ENCODE results near the gene A1CF. TPM values are rescaled to one million over a fixed set of nuclear protein-coding genes. Genes with fewer than 3 reads are reported as not detected.

Gene A1CF
- polyA plus RNA-seq, 3 donors, result 5.8 to 8.2 (median 6.4) TPM

DNA sequence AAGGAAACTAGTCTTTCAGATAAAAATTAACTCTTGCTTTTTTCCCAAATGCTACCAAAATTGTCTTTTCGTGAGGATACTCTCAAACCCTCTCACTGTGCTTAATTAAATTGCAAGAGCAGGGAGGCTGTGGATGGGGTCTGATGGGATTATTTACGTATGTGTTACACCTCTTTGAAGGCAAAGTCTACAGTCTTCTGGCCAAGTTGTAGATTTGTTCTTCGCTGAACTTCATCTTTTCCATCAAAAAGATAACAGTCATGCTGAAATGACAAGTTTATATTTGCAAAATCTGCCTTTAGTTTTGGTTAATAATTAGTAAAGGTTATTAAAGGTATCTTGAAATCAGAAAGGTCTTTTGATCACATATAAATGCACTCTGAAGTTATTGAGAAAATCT is 22.7 kb downstream of the A1CF start:
- DNase-seq (ENCODE audit: low read depth in 3 of 3, low spot score in 2 of 3), result no peak

DNA sequence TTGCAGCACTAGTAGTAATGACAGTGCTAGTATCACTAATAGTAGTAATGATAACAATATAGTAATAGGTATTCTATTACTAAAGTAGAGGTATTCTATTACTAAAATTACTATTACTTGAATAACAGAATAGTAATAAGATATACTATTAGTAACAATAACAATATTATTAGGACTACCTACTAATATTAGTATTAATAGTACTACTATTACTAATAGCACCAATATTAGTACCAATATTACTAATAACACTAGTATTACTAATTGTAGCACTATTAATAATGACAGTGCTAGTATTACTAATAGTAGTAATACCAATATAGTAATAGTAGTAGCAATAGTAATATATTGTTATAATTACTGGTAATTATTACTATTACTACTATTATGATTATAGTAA is 24.1 kb downstream of the A1CF start:
- DNase-seq (ENCODE audit: low read depth in 3 of 3, low spot score in 2 of 3), result no peak

DNA sequence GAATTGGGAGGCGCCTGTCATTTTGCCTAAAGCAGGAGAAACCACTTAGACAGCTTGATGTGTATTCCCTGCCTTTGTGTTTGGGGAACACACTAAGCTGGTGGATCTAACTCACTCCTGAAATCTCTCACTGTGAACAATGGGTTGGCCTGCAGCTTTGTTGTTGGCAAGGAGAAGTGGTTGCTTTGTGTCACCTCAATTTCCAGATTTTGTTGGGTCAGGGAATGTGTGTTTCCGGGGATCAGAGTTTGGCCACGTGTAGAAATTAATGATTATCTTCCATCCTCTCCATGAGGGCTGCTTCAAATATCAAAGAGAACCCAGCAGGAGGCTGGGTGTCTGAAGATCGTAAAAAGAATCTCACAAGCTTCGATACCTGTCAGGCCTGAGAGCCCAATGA is 27.8 kb downstream of the A1CF start:
- no peak for DNase-seq (ENCODE audit: low read depth in 3 of 3, low spot score in 2 of 3)

DNA sequence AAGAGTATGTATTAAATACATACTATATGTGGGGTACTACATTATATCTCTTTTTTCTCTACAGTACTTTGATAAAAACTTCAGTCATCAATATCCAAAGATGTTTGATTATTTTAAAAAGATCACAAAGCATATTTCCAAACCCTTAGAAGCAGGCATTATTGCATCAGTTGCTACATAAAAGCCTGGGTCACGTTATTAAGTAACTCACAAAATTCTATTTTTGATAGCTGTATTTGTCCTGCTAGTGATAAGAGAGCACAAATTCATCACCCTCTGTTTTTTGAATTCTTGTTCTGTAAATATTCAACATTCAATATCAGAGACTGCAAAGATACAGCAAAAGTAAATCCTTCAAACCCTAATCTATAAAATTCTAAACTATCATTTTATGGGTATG is 30.0 kb downstream of the A1CF start:
- no peak for DNase-seq (ENCODE audit: low read depth in 3 of 3, low spot score in 2 of 3)

DNA sequence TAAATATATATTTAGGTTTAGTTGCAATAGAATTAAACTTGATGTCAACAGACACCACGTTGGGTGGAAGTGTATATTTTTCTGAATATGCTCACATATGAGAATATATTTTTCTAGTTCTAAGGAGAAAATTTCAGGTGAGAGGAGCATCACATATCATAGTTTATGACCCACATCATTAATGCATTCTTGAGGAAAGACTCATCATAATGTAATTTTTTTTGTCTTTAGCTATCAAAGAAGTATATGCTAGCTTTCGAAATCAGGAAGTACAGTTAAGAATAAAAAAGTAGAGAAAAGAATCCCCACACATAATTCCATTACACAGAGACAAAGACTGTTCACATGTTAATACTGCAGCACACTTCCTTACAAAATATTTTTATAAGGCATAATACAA is 30.4 kb downstream of the A1CF start:
- no peak for DNase-seq (ENCODE audit: low read depth in 3 of 3, low spot score in 2 of 3)

DNA sequence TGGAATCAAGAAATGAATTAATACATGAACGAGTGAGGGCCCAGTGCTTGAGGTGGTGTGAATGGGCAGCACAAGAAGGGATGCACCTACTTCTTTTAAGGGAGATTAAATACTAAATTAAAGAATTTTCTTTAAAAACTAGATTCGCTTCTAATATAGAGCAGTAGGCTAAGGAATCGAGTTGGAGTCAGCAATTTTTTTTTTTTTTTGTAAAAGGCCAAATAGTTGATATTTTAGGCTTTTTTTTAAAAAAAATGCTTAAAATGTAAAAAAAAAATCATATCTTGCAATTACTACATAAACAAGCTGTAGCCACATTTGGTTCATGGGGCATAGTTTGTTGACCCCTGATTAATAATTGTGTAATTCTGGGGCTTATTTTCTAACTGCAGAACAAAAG is 31.9 kb downstream of the A1CF start:
- no peak for DNase-seq (ENCODE audit: low read depth in 3 of 3, low spot score in 2 of 3)

DNA sequence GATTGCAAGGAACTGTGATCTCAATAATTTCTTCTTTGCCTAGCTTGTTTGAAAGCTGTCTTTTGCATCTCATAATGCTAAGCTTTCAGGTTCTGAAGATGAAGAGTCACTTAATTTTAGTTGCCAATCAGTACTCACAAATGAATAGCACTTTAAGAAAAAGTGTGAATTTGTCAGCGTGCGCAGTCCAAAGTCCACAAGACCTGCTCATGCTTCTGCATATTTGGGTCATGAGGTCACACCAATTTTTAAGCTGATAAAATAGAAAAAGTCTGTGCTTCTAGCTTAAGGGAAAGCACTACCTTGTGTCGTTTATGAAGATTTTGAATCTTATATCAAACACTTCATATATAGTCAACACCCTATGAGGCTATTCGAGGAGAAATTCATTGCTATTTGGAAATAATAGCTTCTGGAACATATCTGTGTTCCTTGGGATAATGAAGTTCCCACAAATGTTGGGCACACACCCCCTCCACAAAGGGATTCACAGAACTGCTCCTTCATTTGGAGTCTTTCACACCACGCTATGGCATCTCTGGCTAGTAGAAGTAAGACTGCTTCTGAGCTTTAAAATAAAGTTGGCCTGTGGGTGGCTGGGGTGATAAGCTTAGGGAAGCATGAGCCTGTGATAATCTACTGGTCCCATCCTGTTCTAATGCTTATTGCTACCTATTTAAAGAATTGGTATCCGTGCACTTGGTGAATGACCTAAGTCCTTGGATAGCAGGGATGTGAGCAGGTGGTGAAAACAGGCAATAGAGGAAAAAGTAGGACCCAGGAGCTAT is 33.3 kb downstream of the A1CF start:
- DNase-seq (ENCODE audit: low read depth in 3 of 3, low spot score in 2 of 3), result no peak

DNA sequence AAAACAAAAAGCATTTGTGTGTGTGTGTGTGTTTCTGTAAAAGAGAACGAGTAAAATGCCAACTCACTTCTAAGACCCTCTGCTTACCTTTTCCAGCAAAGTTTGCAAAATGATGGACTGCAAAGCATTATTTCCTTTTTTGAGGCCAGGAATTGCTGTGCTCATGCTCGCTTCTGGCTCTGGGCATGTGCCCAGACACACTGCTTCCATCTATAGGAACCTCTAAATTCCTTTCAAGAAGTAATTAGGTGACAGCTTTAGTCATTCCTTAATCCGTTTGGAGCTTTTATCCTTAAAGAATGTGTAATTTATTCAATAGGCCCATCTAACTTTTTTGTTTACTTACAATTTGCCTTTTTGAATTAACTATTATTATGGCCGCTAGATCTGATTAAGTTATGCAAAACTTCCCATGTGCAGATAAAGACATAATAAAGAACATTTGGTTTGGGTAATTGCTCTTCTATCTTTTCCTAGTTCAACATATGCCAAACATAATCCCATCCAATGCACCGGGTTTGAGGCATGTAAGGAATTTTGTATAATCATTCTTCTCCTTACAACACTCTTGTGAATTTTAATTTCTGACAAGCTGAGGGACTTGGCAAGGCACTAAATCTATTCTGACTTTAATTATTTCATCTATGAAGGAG is 34.7 kb downstream of the A1CF start:
- no peak for DNase-seq (ENCODE audit: low read depth in 3 of 3, low spot score in 2 of 3)

DNA sequence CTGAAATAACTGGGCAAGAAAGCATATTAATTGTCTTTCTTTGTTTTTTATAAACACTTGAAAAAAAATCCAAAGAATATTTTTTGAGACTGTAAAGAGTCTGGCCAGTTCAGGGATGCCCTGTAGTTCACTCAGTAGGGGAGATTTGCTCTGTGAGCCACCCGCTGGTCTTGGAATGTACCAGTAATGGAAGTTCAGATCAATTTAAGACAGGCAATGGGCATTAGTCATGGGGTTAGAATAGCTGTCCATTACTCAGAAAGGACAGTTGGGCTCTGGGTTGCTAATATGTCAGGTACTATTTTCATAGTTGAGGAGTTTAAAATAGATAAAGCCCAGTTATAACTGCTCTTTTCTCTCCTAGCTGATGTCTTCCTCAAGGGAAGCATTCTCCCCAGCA is 38.7 kb downstream of the A1CF start:
- no peak for DNase-seq (ENCODE audit: low read depth in 3 of 3, low spot score in 2 of 3)

DNA sequence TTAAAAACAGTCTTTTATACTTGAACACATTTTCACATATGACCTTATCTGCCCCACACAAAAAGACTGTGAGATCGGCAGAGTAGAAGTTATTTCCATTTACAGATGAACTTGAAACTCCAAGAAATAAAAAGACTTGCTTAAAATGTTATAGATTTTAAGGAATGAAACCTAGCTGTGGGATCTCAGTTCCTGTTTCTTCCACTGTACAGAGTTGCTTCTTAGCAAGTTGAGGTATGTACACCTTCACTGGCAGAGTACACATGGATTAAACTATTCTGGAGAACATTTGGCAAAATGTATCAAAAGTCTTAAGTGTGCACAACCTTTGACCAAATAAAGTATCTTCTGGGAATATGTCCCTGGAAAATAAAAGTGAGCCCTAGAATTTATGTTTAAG is 48.3 kb downstream of the A1CF start:
- DNase-seq (ENCODE audit: low read depth in 3 of 3, low spot score in 2 of 3), result no peak

DNA sequence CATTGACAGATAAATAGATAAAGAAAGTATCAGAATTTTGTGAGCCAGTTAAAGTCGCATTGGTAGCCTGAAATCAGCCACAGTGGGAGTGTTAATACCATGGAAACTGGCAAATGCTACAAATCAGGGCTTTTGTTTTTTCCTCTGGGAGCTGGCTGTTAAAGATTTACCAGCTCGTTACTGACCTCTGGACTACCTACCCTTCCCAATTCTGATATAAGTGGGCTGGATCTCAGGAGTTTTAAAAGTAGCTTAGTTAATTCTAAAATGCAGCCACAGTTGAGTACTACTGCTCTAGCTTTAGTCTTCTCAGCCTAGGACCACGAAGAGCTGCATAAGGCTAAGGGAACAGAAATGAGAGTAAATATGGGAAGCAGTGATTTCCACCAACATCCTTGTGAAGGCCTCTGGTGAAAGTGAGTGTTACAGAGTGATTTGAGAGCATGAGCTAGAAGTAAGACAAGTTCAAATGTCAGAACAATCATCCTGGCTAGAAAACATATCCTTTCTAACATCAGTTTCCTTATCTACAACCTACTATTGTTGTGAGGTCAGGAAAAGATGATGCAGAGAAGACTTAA is 53.2 kb downstream of the A1CF start:
- peak in 1 of 3 donors; percentile 1 for DNase-seq (ENCODE audit: low read depth in 3 of 3, low spot score in 2 of 3)

DNA sequence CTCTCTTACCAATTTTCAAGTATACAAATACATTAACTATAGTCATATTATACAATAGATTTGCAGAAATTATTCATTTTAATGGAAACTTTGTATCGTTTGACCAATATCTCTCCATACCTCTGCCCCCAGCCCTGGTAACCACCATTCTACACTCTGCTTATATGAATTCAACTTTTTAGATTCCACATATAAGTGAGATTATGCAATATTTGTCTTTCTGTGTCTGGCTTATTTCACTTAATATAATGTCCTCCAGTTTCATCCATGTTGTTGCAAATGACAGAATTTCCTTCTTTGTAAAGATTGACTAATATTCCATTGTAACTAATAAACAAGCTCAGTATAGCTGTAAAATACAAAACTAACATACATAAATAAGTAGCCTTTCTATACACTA is 55.4 kb downstream of the A1CF start:
- no peak for DNase-seq (ENCODE audit: low read depth in 3 of 3, low spot score in 2 of 3)

DNA sequence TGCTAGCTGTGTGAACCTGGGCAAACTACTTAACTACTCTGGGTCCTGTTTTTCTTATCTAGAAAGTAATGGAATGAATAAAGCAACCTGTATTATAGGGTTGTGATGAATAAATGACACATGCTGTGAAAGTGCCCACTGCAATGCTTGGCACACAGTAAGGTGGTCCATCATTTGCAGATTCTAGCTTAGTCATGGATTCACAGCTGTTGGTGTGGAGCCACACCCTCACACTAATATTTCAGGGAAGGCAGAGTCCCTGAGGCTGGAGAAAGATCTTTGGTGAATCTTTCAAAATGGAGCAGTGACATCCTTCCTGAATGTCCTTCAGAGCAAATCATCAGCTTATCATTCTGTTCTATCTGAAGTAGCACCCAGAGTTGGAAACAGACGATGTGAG is 60.6 kb downstream of the A1CF start:
- DNase-seq (ENCODE audit: low read depth in 3 of 3, low spot score in 2 of 3), result no peak

DNA sequence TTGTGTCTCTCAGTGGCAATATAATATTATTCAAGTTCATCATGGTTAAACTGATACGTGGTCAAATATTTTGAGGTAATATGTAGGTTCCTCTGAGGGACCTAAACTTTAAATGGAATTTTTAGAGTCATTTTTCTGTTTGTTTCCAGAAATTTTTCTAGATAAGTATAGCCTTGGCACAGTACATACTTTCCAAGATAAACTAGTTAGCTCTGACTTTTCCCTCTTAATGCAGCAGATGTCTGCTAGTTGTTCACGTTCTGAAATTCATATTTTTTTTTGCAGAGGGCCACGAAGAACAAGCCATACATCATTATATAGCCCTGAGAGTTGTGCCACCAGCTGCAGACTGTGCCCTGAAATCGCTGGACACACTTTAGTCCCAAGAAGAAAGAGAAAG is 61.6 kb downstream of the A1CF start:
- no peak for DNase-seq (ENCODE audit: low read depth in 3 of 3, low spot score in 2 of 3)

DNA sequence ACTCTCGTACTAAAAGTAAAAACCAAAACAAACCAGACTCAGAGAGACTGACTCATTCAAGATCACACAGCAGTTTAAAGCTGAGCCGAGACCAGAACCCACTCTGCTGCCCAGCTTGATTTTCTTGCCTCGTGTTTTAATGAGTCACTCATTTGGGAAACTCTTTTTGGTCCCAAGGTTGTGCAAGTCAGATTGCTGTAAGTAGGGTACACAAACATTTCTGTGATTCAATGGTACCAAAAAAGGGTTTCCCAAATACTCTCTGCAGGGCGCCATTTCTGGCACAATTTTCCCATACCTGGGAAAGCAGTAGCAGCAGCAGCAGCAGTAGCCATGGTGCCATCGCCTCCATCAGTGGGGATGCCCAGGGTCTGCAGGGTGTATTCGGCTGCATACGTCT is 75.8 kb downstream of the A1CF start:
- DNase-seq (ENCODE audit: low read depth in 3 of 3, low spot score in 2 of 3), result no peak

DNA sequence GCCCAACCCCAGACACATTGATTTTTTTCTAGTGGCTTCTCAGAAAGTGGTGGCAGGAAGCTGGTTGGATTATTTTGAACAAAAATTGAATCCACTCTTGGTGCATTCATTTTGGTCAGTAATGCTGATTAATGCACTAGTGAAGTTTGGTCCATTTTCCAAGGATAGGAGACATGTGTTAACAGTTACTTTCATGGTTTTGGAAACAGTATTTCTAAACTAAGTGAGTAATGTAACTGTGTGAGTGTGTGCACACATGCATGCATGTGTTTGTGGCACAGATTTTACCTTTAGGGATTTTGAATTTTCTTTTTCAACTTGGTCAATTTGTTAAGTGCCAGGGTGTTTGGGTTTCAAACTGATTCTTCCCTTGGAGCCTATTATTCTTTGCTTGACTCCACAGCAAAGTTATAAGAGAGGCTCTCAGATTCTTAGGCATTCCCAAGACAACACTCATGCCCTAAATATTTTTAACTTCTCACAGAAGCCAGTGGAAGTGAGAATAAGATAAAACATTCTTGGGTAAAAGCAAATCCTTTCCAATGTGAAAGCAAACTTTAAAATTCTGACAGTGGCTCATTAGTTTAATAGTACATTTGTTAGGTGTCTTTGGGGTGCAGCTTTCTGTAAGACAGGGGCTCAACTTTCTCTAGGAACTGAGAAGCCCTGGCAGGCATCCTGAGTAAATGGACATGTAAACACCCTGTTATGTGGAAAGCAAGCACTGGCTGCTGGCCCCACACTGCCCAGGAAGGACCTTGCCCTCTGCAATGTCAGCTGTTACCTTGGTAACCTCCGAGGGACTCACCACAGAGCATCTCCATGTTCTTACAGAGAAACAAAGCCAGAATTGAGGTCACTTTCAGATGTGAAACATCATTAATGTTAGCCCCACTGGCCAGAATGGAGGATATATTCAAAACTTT is 77.3 kb downstream of the A1CF start:
- no peak for DNase-seq (ENCODE audit: low read depth in 3 of 3, low spot score in 2 of 3)

DNA sequence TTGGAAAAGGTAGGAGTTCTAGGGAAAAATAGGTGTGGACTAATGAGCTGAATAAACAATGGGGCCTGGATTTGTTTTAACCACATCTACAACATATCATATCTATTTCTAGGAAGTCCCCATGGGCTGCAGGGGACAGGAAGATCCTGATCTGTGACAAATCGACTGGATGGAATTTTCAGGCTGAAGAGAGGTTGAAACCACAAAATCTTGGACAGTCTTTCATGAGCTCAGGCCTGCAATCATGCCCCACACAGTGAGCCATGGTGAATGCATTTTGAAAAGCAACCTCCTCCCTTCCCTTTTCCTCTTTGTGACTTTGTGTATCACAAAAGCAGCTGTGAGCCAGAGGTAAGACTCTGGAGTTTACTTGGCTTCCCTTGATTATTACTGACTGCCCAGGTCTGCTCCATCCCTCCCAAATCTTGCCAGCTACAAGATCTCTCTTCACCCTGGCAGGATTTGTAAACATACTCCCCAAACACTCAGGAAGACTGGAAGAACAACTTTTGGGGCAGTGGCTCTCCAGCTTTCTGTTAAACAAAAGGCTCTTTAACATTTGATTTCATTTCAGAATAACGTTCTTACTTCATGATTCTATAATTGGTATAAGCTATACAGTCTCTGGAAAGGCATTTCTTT is 79.3 kb downstream of the A1CF start:
- DNase-seq (ENCODE audit: low read depth in 3 of 3, low spot score in 2 of 3), result no peak

DNA sequence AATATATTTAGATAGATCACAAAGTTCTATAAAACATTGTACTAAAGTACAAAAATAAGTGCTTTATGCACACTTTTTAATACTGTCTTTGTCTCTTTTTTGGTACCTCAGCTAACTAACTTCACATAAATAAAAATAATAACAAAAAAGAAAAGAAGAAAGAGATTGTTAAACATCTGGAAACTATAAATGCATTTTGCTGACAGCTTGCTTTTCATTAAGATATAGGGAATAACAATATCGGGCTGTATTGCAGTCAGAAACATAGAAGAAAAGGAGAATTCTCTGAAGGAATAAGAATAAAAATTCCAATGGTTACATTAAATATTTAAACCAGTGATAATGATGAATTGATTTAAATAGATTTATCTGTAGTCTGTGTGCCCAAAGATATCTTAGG is 85.8 kb downstream of the A1CF start:
- no peak for DNase-seq (ENCODE audit: low read depth in 3 of 3, low spot score in 2 of 3)

DNA sequence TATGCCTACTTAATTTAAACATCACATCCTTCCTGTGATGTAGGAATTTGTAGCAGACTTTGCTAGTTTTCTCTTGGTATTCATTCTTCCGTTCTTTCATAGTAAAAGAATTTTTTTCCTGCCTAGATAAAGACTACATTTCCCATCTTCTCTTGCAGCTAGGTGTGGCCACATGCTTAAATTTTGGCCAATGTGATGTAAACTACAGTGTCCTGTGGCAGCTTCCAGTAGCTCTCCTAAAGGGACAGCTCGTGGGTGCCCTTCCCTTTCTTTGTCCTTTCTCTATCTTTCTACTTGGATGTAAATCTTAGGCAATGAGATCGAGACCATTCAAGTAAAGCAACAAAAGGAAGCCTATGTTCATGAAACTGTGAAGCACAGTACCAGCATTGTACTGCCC is 87.1 kb downstream of the A1CF start:
- DNase-seq (ENCODE audit: low read depth in 3 of 3, low spot score in 2 of 3), result no peak

DNA sequence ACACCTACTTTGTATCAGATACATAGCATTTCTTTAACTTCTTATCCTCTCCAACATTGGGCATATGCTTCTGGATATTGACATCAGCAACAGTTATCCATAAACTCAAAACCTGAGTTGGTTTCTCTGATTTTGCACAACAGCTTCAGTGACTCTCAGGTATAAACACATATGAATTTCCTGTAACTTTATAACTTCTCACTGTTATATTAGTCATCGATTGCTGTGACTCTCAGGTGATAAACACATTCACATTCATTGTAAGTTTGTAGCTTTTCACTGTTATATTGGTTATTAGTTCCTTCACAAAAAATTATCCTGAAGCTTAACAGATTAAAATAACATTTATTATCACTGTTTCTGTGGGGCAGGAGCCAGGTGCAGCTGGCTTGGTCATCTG is 88.7 kb downstream of the A1CF start:
- DNase-seq (ENCODE audit: low read depth in 3 of 3, low spot score in 2 of 3), result no peak

DNA sequence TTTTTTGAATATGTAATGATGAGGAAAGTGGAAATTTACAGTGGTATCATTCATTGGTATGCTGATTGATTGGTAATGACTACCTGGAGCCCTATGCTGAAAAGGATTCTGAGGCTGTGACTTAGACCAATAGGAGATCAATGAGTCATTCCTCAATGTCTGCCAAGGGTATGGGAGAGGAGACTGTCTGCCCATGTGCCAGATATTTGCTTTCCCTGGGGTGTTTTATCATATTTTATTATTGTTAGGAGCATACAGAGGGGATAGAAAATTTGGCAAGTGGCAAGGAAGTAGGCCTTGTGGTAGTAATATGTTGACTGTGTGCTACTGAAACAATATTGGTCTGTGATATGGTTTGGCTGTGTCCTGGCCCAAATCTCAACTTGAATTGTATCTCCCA is 90.9 kb downstream of the A1CF start:
- DNase-seq (ENCODE audit: low read depth in 3 of 3, low spot score in 2 of 3), result no peak
